HCT116 (cell line): ENCODE results near the gene ABHD14A. TPM values are rescaled to one million over a fixed set of nuclear protein-coding genes. Genes with fewer than 3 reads are reported as not detected.
"Not testable (repeated sequence)": the region's sequence is repeated elsewhere in the genome, so short reads cannot be mapped to it uniquely, and the experiment has no call there.

ENCODE experiments used
- ATAC-seq: fragments of 200-7000 bp; cut with Tn5 transposase; 2 replicates; pipeline ENCODE4 v1.9.1; 2020; ENCODE audit warnings: mild to moderate bottlenecking, moderate library complexity
- BruUV-seq: library from RNA; stranded (reverse); fragments of 400-500 nt; replicated peaks from 2 replicates; lab custom pipeline; 2021; lab: Mats Ljungman, UMichigan
- CTCF ChIA-PET: fragments of 300-600 bp; sonication (Branson Sonifier 250); formaldehyde crosslinking; loops from one replicate; lab custom pipeline; 2021; ENCODE audit warnings: antibody characterized with exemption; lab: Charles Lee
- POLR2A ChIA-PET: fragments of 300-600, 350-600 bp; sonication (Branson Sonifier 250); formaldehyde crosslinking; loops from one replicate; lab custom pipeline; 2021; ENCODE audit warnings: antibody characterized with exemption; lab: Charles Lee
- RAD21 ChIA-PET, 2 experiments: fragments of 300-600 bp; sonication (Branson Sonifier 250); formaldehyde crosslinking; loops; one replicate each; lab custom pipeline; 2023; ENCODE audit warnings: low total read pairs in 2 of 2; ENCODE audit not compliant: uncharacterized antibody in 2 of 2, unreplicated experiment in 2 of 2, low non-redundant PET in 1 of 2; lab: Charles Lee
- DNase-seq: peaks from one replicate; pipeline ENCODE4 v3.0.0-alpha.2; 2010; ENCODE audit warnings: low read depth, low spot score
- H2AFZ ChIP-seq: fragments of 200-600 bp; shearing (Covaris generic), sonication (generic); 2 replicates; pipeline ENCODE4 v1.6.1; 2017; ENCODE audit warnings: low read depth, mixed run types, mixed read lengths, antibody characterized with exemption, low read length; ENCODE audit not compliant: poor library complexity, severe bottlenecking
- H3K27ac ChIP-seq: 2 replicates; pipeline ENCODE4 v1.5.1; 2012; ENCODE audit warnings: low read depth, low read length
- H3K27me3 ChIP-seq: fragments of 200-600 bp; sonication (generic); 2 replicates; pipeline ENCODE4 v1.6.1; 2016; ENCODE audit warnings: mixed run types, low read length, mixed read lengths; ENCODE audit not compliant: insufficient read depth
- H3K36me3 ChIP-seq, 2 experiments: fragments of 200-500 bp in 1 of 2; fragments of 200-600 bp in 1 of 2; sonication (Bioruptor generic) in 1 of 2; sonication (generic) in 1 of 2; 2 replicates each; pipeline versions ENCODE4 v1.5.1 to v1.6.1; 2014 to 2016; ENCODE audit warnings: low read length in 2 of 2, inconsistent platforms in 1 of 2, mixed read lengths in 1 of 2, mixed run types in 1 of 2; ENCODE audit not compliant: insufficient read depth in 2 of 2, control insufficient read depth in 1 of 2
- H3K4me1 ChIP-seq, 2 experiments: fragments of 200-600 bp in 1 of 2; sonication (generic) in 1 of 2; 2 replicates each; pipeline versions ENCODE4 v1.5.1 to v1.6.1; 2012 to 2017; ENCODE audit warnings: low read length in 2 of 2, inconsistent platforms in 1 of 2, mild to moderate bottlenecking in 1 of 2, mixed read lengths in 1 of 2, mixed run types in 1 of 2, moderate library complexity in 1 of 2; ENCODE audit not compliant: insufficient read depth in 2 of 2, control insufficient read depth in 1 of 2
- H3K4me2 ChIP-seq: fragments of 200-600 bp; sonication (generic); 2 replicates; pipeline ENCODE4 v1.6.1; 2017; ENCODE audit warnings: mixed run types, low read length, mixed read lengths
- H3K4me3 ChIP-seq, 2 experiments: fragments of 200-600 bp in 1 of 2; sonication (generic) in 1 of 2; replicated peaks in 1 of 2; 2 replicates each; pipeline ENCODE4 v1.5.1; 2011 to 2016; ENCODE audit warnings: low read length in 2 of 2, control low read depth in 1 of 2, low read depth in 1 of 2, mild to moderate bottlenecking in 1 of 2, mixed read lengths in 1 of 2, mixed run types in 1 of 2
- H3K79me2 ChIP-seq: fragments of 200-600 bp; sonication (generic); 2 replicates; pipeline ENCODE4 v1.6.1; 2017; ENCODE audit warnings: mild to moderate bottlenecking, mixed run types, low read length, moderate library complexity, mixed read lengths; ENCODE audit not compliant: insufficient read depth
- H3K9ac ChIP-seq: fragments of 200-600 bp; sonication (generic); 2 replicates; pipeline ENCODE4 v1.6.1; 2016; ENCODE audit warnings: low read length, mixed read lengths
- H3K9me2 ChIP-seq: fragments of 200-600 bp; sonication (generic), shearing (Covaris generic); 2 replicates; pipeline ENCODE4 v1.6.1; 2017; ENCODE audit warnings: mixed run types, mild to moderate bottlenecking, moderate library complexity; ENCODE audit not compliant: insufficient read depth
- H3K9me3 ChIP-seq, 2 experiments: fragments of 200-500 bp in 1 of 2; fragments of 200-600 bp in 1 of 2; sonication (Bioruptor generic) in 1 of 2; sonication (generic) in 1 of 2; 2 replicates each; pipeline ENCODE4 v1.6.1; 2014 to 2017; ENCODE audit warnings: low read length in 2 of 2, mixed read lengths in 2 of 2, inconsistent platforms in 1 of 2, low read depth in 1 of 2, mild to moderate bottlenecking in 1 of 2, mixed run types in 1 of 2, moderate library complexity in 1 of 2; ENCODE audit not compliant: control insufficient read depth in 1 of 2, insufficient read depth in 1 of 2
- H4K20me1 ChIP-seq: fragments of 200-600 bp; sonication (generic), shearing (Covaris generic); 2 replicates; pipeline ENCODE4 v1.6.1; 2017; ENCODE audit warnings: mixed run types, mild to moderate bottlenecking, moderate library complexity; ENCODE audit not compliant: insufficient read depth
- EGR1 ChIP-seq: IDR thresholded peaks from 2 replicates; pipeline ENCODE4 v1.6.1; 2012; ENCODE audit warnings: low read depth
- EZH2 ChIP-seq: fragments of 200-600 bp; sonication (generic); IDR thresholded peaks from 2 replicates; pipeline ENCODE4 v1.6.1; 2017; ENCODE audit warnings: antibody characterized with exemption, mixed run types
- EZH2phosphoT487 ChIP-seq: fragments of 200-600 bp; IDR thresholded peaks from 2 replicates; pipeline ENCODE4 v1.6.1; 2018; ENCODE audit warnings: antibody characterized with exemption, borderline replicate concordance
- SP1 ChIP-seq: IDR thresholded peaks from 2 replicates; pipeline ENCODE4 v1.6.1; 2012; ENCODE audit warnings: low read depth
- YY1 ChIP-seq: IDR thresholded peaks from 2 replicates; pipeline ENCODE4 v1.6.1; 2011; ENCODE audit warnings: low read length, low read depth, moderate library complexity, mild to moderate bottlenecking; ENCODE audit not compliant: insufficient replicate concordance; ENCODE audit errors: extremely low read depth
- intact Hi-C: fragments of 100-400 bp; cut with micrococcal nuclease; formaldehyde crosslinking; loops from 2 replicates; pipeline ENCODE4 v1.10.0; 2022
- total RNA-seq: library from RNA; stranded (reverse); gene quantifications from one replicate; pipeline ENCODE4 v1.2.1, GENCODE V29; 2021; ENCODE audit not compliant: unreplicated experiment
- TF ChIP-seq, protein P1 (sequence below): IDR thresholded peaks from 2 replicates; pipeline ENCODE4 v1.6.1; 2012
- TF ChIP-seq, protein P2 (sequence below): IDR thresholded peaks from 2 replicates; pipeline ENCODE4 v1.6.1; 2011; ENCODE audit warnings: mild to moderate bottlenecking, low read length, moderate library complexity; ENCODE audit not compliant: insufficient replicate concordance; ENCODE audit errors: extremely low read depth

ABHD14A gene
- total RNA-seq, 1 experiment from 2014 or later, result 11.6 TPM

DNA sequence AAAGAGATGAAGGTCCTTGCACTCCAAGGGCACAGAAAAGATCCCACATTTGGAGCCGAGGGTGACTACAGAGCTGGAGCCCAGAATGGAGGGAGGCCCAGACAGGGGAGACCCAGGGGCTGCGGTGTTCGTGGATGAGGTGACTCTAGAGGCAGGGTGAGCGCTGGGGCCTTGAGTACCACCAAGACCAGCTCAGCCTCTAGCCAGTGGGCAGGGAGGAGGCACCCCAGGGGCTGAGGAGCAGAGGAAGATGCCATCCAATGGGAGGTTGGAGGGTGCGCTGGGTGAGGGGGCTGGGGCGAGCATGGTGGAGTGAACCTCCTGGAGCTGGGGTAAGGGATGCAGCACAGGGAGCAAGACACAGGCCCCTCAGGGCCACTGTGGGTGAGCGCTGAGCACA, 46.4 kb upstream of the ABHD14A start:
- Histone ChIP-seq H3K4me1 (no peaks in the 10 kb centered on the region), H3K36me3 (peaks cover 6 to 9% of the 10 kb centered on the region in 2 experiments; a peak in 3 of 4 replicates), H3K9me2 (no peaks in the 10 kb centered on the region), H3K4me3 (no peak overlapping the region), H3K9me3 (no peaks in the 10 kb centered on the region), H3K79me2 (no peaks in the 10 kb centered on the region), H3K27ac (no peak overlapping the region), H2AFZ (no peak overlapping the region), H3K27me3 (no peaks in the 10 kb centered on the region), H3K4me2 (no peak overlapping the region), H4K20me1 (no peaks in the 10 kb centered on the region), H3K9ac (no peak overlapping the region)
- intact Hi-C loops, result no loop called here
- ChIA-PET POLR2A (no interaction called here), CTCF (no interaction called here), RAD21 (no interaction called here)
- ATAC-seq, result no peak
- no peak for DNase-seq
- no TSS peak for BruUV-seq
- TF ChIP-seq EGR1 (no peak), YY1 (no peak), EZH2phosphoT487 (no peak), SP1 (no peak), EZH2 (no peak)
- TF ChIP-seq, protein P1, sequence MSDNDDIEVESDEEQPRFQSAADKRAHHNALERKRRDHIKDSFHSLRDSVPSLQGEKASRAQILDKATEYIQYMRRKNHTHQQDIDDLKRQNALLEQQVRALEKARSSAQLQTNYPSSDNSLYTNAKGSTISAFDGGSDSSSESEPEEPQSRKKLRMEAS, result no peak
- TF ChIP-seq, protein P2, sequence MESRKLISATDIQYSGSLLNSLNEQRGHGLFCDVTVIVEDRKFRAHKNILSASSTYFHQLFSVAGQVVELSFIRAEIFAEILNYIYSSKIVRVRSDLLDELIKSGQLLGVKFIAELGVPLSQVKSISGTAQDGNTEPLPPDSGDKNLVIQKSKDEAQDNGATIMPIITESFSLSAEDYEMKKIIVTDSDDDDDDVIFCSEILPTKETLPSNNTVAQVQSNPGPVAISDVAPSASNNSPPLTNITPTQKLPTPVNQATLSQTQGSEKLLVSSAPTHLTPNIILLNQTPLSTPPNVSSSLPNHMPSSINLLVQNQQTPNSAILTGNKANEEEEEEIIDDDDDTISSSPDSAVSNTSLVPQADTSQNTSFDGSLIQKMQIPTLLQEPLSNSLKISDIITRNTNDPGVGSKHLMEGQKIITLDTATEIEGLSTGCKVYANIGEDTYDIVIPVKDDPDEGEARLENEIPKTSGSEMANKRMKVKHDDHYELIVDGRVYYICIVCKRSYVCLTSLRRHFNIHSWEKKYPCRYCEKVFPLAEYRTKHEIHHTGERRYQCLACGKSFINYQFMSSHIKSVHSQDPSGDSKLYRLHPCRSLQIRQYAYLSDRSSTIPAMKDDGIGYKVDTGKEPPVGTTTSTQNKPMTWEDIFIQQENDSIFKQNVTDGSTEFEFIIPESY, result no peak

DNA sequence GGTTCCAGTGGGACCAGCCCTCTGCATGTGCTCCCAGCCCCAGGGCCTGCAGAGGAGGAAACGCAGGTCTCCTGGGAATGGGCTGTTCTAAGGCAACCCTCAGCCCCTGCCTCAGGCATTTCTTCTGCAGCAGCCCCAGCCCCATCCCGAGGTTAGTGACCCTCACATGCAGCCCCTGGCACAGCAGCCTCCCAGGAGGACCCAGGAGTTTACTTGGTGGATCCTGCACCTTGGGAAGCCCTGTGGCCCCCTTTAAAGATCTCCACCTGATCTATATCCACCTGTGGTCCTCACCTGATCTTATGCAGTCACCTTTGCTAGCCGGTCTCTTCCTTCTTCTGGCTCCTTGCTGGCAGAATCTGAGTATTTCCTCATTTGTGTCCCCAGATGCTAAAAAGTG, 45.9 kb upstream of the ABHD14A start:
- H2AFZ ChIP-seq, H3K4me1 ChIP-seq, RAD21 ChIA-PET, intact Hi-C loops, H3K4me3 ChIP-seq, H3K79me2 ChIP-seq, CTCF ChIA-PET, DNase-seq, H3K27me3 ChIP-seq, ATAC-seq, H3K9ac ChIP-seq, H3K9me3 ChIP-seq, POLR2A ChIA-PET, H3K4me2 ChIP-seq, H3K9me2 ChIP-seq, H3K27ac ChIP-seq, H4K20me1 ChIP-seq, BruUV-seq: not testable (repeated sequence)
- peaks cover 6 to 14% of the 10 kb centered on the region in 2 experiments; a peak in 3 of 4 replicates for H3K36me3 ChIP-seq
